GM19395 (cell line): ENCODE results near the gene MSN.
A peak's percentile ranks its signal among the peaks of the same experiment; 100 is the strongest.

Experiments
- ATAC-seq: cut with Tn5 transposase; IDR thresholded peaks from one replicate; pipeline ENCODE4 v1.9.1; 2021; ENCODE audit warnings: mild to moderate bottlenecking, moderate library complexity; ENCODE audit not compliant: unreplicated experiment

Gene MSN

GRCh38 chrX:65671966-65672365, 4.5 kb downstream of the MSN start:
- ATAC-seq: no peak

- ATAC-seq: no peak
Measured at GRCh38 chrX:65673857-65674203, 6.4 kb downstream of the MSN start.

- no peak for ATAC-seq
Measured at GRCh38 chrX:65674204-65674893, 6.9 kb downstream of the MSN start.

- no peak for ATAC-seq
Measured at GRCh38 chrX:65677954-65678469, 10.6 kb downstream of the MSN start.

GRCh38 chrX:65679071-65679540, 11.7 kb downstream of the MSN start:
- no peak for ATAC-seq

- ATAC-seq: no peak
Measured at GRCh38 chrX:65681810-65682209, 14.4 kb downstream of the MSN start.

- no peak for ATAC-seq
Measured at GRCh38 chrX:65685112-65685511, 17.7 kb downstream of the MSN start.

- ATAC-seq: no peak
Measured at GRCh38 chrX:65686236-65686635, 18.8 kb downstream of the MSN start.

GRCh38 chrX:65687367-65687766, 19.9 kb downstream of the MSN start:
- ATAC-seq: no peak

GRCh38 chrX:65688403-65688871, 21.0 kb downstream of the MSN start:
- peak; percentile 93 for ATAC-seq

GRCh38 chrX:65689377-65689776, 21.9 kb downstream of the MSN start:
- no peak for ATAC-seq

GRCh38 chrX:65690057-65690855, 22.8 kb downstream of the MSN start:
- ATAC-seq: no peak

GRCh38 chrX:65695849-65696449, 28.5 kb downstream of the MSN start:
- no peak for ATAC-seq

- ATAC-seq: no peak
Measured at GRCh38 chrX:65696613-65697012, 29.2 kb downstream of the MSN start.

GRCh38 chrX:65697211-65697641, 29.8 kb downstream of the MSN start:
- ATAC-seq: no peak

GRCh38 chrX:65697915-65698796, 30.7 kb downstream of the MSN start:
- peak; percentile 80 for ATAC-seq

GRCh38 chrX:65702956-65703355, 35.5 kb downstream of the MSN start:
- no peak for ATAC-seq

GRCh38 chrX:65705439-65705838, 38.0 kb downstream of the MSN start:
- no peak for ATAC-seq

GRCh38 chrX:65706041-65706828, 38.8 kb downstream of the MSN start:
- ATAC-seq: peak; percentile 52

GRCh38 chrX:65707151-65707550, 39.7 kb downstream of the MSN start:
- no peak for ATAC-seq
